Measurements from ENCODE around the gene CPN2. TPM values are rescaled to one million over a fixed set of nuclear protein-coding genes. Genes with fewer than 3 reads are reported as not detected.

Gene CPN2
- total RNA-seq, 1 experiment from 2014 or later, result 0.08 TPM

DNA sequence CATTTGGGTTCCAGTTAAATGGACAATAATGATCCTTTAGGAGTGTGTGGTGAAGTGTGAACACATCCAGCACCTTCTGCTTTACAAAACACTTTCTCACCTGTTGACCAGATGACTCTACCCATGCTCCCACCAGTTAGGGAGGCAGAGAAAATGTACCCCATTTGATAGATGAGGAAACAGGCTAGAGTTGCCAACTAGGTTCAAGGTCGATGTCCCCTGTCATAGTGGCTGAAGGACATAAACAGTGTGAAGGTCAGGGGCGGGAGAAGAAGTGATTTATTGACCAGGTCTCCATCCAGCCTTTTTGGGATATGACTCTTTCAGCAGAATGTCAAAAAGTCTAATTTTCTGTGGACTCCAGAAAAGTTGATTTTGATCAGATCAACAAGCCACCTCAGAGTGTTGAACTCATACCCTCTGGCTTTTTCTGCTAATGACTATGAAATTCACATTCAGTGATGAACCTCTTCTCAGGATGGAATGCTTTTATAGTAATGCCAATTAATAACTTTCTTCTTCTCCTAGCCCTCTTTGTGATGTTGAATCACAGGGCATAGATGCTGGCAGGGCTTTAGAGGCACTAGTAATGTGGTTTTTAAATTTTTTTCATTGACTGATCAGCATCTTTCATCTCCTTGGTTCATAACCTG is 57.5 kb downstream of the CPN2 start:
- ATAC-seq (no peak), DNase-seq (ENCODE audit: low read depth, low spot score) (no peak)
- TF ChIP-seq SIN3A (IDR thresholded peaks at IDR 0.05; ENCODE audit: borderline replicate concordance, insufficient read depth, low read depth, low read length) (no peak), POLR2AphosphoS5 (IDR thresholded peaks at IDR 0.05; ENCODE audit: low read depth, low read length) (no peak), TCF7L2 (IDR thresholded peaks at IDR 0.05; ENCODE audit: low read depth, low read length) (no peak)
- TF ChIP-seq, protein P1, sequence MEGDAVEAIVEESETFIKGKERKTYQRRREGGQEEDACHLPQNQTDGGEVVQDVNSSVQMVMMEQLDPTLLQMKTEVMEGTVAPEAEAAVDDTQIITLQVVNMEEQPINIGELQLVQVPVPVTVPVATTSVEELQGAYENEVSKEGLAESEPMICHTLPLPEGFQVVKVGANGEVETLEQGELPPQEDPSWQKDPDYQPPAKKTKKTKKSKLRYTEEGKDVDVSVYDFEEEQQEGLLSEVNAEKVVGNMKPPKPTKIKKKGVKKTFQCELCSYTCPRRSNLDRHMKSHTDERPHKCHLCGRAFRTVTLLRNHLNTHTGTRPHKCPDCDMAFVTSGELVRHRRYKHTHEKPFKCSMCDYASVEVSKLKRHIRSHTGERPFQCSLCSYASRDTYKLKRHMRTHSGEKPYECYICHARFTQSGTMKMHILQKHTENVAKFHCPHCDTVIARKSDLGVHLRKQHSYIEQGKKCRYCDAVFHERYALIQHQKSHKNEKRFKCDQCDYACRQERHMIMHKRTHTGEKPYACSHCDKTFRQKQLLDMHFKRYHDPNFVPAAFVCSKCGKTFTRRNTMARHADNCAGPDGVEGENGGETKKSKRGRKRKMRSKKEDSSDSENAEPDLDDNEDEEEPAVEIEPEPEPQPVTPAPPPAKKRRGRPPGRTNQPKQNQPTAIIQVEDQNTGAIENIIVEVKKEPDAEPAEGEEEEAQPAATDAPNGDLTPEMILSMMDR (IDR thresholded peaks at IDR 0.05), result no peak
- TF ChIP-seq, protein P2, sequence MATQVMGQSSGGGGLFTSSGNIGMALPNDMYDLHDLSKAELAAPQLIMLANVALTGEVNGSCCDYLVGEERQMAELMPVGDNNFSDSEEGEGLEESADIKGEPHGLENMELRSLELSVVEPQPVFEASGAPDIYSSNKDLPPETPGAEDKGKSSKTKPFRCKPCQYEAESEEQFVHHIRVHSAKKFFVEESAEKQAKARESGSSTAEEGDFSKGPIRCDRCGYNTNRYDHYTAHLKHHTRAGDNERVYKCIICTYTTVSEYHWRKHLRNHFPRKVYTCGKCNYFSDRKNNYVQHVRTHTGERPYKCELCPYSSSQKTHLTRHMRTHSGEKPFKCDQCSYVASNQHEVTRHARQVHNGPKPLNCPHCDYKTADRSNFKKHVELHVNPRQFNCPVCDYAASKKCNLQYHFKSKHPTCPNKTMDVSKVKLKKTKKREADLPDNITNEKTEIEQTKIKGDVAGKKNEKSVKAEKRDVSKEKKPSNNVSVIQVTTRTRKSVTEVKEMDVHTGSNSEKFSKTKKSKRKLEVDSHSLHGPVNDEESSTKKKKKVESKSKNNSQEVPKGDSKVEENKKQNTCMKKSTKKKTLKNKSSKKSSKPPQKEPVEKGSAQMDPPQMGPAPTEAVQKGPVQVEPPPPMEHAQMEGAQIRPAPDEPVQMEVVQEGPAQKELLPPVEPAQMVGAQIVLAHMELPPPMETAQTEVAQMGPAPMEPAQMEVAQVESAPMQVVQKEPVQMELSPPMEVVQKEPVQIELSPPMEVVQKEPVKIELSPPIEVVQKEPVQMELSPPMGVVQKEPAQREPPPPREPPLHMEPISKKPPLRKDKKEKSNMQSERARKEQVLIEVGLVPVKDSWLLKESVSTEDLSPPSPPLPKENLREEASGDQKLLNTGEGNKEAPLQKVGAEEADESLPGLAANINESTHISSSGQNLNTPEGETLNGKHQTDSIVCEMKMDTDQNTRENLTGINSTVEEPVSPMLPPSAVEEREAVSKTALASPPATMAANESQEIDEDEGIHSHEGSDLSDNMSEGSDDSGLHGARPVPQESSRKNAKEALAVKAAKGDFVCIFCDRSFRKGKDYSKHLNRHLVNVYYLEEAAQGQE (IDR thresholded peaks at IDR 0.05; ENCODE audit: insufficient read depth in 1 of 2, low read depth in 2 of 2, low read length in 1 of 2), result no peak
- ChIA-PET CTCF (no interaction called here), POLR2A (interaction anchor here (0.7 kb wide), 1 partner anchor 159 kb away, joined by 3 read pairs; no protein-coding TSS in a partner anchor)
- in situ Hi-C loops (cut with HindIII; ENCODE audit: low pct_unique_long_range_greater_than_20kb, low sequenced_read_pairs), result no loop called here
- Histone ChIP-seq H3K36me3 (ENCODE audit: control insufficient read depth, insufficient read depth, low read length) (no peaks in the 10 kb centered on the region), H3K27me3 (ENCODE audit: control insufficient read depth, insufficient read depth, low read length) (no peaks in the 10 kb centered on the region), H3K4me1 (ENCODE audit: control insufficient read depth, insufficient read depth, low read length) (peaks cover 7% of the 10 kb centered on the region), H3K4me3 (ENCODE audit: low read depth in 2 of 2, low read length in 2 of 2) (no peak overlapping the region), H3K9me3 (ENCODE audit: control insufficient read depth, insufficient read depth, low read depth, low read length) (no peaks in the 10 kb centered on the region), H3K27ac (ENCODE audit: low read length) (no peak overlapping the region)
- no TSS peak for BruUV-seq (replicated peaks)
- intact Hi-C loops (cut with micrococcal nuclease; ENCODE audit: unreplicated experiment), result no loop called here

DNA sequence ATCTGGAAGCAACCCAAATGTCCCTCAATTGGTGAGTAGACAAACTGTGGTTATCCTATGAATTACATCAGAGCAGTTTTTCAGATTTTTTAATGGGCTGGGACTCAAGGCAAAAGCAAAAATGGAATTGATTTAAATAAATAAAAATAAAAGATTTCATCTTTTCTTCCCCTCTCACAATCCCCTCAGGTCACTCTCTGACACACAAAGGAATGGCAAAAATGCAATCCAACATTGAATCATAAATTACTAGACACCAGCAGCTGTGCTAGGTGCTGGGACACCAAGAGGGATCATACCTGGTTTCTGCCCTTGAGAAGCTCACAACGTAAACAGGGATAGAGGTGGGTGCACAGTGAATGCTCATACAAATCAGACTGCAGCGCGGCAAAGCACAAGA is 58.8 kb downstream of the CPN2 start:
- TF ChIP-seq, protein P1 (IDR thresholded peaks at IDR 0.05), result no peak
- TF ChIP-seq TCF7L2 (IDR thresholded peaks at IDR 0.05; ENCODE audit: low read depth, low read length) (no peak), POLR2AphosphoS5 (IDR thresholded peaks at IDR 0.05; ENCODE audit: low read depth, low read length) (no peak), SIN3A (IDR thresholded peaks at IDR 0.05; ENCODE audit: borderline replicate concordance, insufficient read depth, low read depth, low read length) (no peak)
- TF ChIP-seq, protein P2 (IDR thresholded peaks at IDR 0.05; ENCODE audit: insufficient read depth in 1 of 2, low read depth in 2 of 2, low read length in 1 of 2), result no peak
- H3K27ac ChIP-seq (ENCODE audit: low read length), result no peak overlapping the region
- ATAC-seq, result no peak
- no peak overlapping the region for H3K4me3 ChIP-seq (ENCODE audit: low read depth in 2 of 2, low read length in 2 of 2)
- H3K36me3 ChIP-seq (ENCODE audit: control insufficient read depth, insufficient read depth, low read length), result no peaks in the 10 kb centered on the region
- intact Hi-C loops (cut with micrococcal nuclease; ENCODE audit: unreplicated experiment), result no loop called here
- peaks cover 7% of the 10 kb centered on the region for H3K4me1 ChIP-seq (ENCODE audit: control insufficient read depth, insufficient read depth, low read length)
- H3K27me3 ChIP-seq (ENCODE audit: control insufficient read depth, insufficient read depth, low read length), result no peaks in the 10 kb centered on the region
- H3K9me3 ChIP-seq (ENCODE audit: control insufficient read depth, insufficient read depth, low read depth, low read length), result no peaks in the 10 kb centered on the region
- BruUV-seq (replicated peaks), result no TSS peak
- in situ Hi-C loops (cut with HindIII; ENCODE audit: low pct_unique_long_range_greater_than_20kb, low sequenced_read_pairs), result no loop called here
- ChIA-PET CTCF (no interaction called here), POLR2A (no interaction called here)
- no peak for DNase-seq (ENCODE audit: low read depth, low spot score)

Data from Panc1 (cell line).